PC-9 (cell line): ENCODE measurements around the gene WDR13.

Source experiments
- CTCF ChIP-seq: fragments of 200-600 bp; sonication (generic); conservative IDR thresholded peaks from 2 replicates; pipeline ENCODE4 v1.6.1; 2017; ENCODE audit warnings: mixed run types, antibody characterized with exemption, mild to moderate bottlenecking, moderate library complexity
- EZH2 ChIP-seq: fragments of 200-600 bp; sonication (generic); IDR thresholded peaks from 2 replicates; pipeline ENCODE4 v1.8.0; 2017; ENCODE audit warnings: antibody characterized with exemption, low read depth

DNA sequence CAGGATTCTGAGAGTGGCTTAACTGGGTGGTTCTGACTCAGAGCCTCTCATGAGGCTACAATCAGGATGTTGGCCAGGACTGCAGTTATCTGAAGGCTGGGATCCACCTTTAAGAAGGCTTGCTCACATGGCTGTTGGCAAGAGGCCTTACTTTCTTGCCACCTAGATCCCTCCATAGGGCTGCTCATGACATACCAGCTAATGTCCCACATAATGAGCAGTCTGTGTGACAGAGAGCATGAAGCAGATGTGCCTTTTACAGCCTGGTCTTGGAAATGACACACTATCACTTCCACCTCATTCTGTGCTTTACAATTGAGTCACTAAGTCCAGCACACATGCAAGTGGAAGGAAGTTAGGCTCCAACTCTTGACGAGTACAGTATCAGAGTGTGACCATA is 27.3 kb upstream of the WDR13 start:
- no peak for TF ChIP-seq EZH2
- TF ChIP-seq CTCF: no peak
